Measurements from ENCODE around the gene IQSEC3.

The IQSEC3 gene

DNA sequence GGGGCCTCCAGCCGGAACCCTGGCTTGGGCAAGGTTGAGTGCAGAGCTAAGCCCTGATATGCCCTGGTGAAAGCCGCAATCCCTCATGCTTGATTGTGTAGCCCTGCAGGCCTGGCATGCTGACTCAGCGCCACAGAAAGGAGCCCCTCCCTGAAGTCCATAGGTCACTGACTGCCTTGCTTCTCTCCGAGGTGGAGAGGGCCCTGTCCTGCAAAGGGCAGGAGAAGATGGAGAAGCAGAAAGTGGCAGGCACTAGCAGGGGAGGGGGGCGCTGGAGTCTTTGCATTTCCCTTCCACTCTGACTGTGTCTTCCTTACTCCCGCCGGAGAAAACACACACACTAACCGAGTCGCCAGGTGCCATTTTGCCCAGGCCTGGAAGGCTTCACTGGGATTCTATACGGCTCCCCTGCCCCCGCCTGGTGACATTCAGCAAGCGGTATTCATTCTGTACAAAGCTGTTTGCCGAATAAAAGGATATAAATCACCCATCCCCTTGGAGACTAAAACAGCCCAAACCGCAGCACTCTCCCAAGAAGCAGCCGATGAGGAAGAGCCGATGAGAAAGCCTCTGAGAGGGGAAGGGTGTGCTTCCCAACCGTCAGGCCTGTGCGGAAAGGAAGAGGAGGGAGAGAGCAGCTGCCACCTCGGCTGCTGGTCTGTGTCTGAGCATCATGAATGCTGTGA lies 77.5 kb downstream of the IQSEC3 start:
- no peak for DNase-seq

DNA sequence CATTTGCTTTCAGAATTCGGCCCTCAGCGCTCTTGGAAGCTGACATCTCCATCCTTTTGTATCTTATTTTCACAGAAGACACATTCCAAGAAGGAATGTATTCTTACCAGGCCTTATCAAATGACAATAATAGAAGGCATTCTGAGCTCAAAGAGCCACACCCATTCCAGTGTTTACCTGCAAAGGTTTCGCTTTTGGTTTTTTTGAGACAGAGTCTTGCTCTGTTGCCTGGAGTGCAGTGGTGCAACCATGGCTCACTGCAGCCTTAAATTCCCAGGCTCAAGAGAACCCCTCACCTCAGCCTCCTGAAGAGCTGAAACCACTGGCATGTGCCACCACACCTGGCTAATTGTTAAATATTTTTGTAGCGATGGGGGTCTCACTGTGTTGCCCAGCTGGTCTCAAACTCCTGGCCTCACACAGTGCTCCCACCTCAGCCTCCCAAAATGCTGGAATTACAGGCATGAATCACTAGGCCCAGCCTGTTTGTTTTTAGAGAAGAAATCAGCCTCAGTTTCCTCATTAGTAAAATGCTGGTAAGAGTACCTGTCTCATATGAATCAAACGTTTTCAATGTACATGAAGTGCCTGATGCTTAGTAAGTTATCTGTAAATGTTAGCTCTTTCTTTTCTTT lies 78.2 kb downstream of the IQSEC3 start:
- DNase-seq = no peak

DNA sequence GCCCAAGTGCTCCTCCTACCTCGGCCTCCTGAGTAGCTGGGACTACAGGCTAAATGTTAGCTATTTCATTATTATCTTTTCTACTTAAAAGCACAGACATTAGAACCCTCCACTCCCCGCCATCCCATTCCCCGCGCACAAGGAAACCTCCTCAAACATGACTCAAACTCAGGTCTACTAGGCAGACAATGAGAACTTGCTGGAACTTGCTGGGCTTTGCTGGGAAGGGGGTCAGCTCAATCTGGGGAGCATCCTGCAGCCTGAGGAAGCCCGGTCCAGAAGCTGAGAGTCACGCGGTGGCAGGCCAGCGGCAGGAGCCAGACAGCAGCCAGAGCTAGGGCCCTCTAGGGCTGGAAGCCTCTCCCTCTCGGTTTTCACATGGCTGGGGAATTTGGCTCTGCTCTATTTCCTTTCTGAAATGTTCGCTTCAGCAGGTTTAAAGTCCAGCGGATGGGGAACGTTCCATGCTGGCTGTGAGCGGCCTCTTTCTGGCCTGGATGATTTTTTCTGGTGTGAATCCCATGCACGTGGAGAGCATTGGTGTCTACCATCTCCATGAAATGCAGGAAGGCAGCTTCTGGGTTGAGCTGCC lies 78.9 kb downstream of the IQSEC3 start:
- DNase-seq = no peak

DNA sequence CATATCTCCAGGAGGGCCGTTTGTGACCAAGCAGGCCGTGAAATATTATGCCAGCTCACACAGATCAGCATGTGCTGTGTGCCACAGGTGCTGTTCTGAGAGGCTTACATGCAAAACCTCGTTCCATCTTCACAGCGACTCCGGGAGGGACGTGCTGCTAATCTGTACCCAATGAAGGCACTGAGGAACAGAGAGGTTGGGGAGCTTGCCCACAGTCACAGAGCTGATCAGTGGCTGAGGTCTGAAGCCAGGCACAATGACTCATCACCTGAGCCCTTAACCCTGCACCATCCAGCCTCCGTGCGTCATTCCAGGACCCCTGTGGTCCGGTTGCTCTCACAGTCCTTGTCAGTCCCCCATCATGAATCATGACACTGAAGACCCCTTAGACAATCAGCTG lies 80.7 kb downstream of the IQSEC3 start:
- DNase-seq = no peak

DNA sequence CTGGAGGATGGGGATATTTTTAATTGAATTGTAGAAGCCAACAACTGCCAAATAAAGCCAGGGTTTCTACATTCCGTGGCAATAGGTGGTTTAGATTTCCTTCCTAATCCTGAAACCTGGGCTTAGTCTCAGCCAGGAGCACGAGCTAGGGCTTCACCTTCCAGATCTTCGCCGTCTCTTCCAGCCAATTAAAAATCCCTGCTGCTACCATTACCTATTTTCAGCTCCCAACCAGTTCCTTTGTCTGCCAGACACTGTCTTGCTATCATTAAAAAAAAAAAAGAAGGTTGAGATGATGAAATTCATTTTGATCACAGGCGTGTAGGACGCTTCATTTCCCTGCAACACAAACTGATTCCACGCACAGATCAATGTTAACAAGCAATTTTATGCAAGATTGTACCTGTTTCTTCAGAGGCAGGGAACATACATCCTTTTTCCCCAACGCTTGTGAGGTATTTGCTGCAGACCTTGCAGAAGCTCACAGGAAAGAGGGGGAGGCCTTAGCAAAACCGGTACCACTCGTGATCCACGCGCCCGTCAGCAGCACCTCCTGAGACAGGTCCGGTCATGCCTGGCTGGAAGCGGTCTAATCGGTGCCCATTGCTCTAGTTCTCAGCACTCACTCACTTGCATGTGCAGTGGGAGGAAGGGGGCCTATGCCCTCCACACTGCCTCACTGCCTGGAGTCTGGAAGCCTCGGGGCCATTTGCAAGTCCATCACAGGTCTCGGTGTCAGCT lies 82.3 kb downstream of the IQSEC3 start:
- no peak for DNase-seq

DNA sequence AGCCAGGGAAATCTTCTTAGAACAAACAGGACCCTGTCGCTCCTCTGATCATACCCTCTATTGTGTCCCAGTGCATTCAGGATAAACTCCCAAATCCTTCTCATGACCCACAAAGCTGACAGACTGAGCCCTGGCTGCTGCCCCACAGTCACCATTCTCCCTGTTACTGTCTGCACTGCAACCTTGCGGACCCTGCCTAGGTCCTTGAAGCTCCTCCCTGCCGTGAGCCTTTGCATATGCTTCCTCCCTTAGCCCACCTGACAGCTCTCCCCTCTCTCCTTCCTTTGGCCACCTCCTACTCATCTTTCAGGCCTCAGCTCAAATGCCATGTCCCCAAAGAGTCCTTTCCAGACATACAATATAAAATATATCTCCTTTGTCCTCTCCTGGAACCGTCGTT lies 85.0 kb downstream of the IQSEC3 start:
- no peak for DNase-seq

DNA sequence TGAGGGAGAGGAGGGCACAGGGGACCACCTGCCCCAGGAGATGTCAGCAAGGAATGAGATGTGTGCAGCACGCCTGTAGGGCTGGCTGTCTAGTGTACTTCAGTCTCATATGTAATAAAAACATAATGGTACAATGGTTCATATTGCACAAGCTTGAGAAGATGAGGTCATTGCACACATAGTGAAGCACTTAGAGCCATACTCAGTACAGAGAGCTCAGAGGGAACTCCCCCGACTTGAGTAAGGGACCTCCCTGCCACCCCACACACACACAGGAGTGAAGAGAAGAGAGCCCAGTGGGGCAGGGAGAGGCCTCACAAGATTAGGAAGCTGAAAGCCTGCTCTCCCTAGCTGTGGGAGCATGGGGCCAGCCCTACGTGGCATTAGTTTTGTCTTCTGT lies 85.9 kb downstream of the IQSEC3 start:
- no peak for DNase-seq

DNA sequence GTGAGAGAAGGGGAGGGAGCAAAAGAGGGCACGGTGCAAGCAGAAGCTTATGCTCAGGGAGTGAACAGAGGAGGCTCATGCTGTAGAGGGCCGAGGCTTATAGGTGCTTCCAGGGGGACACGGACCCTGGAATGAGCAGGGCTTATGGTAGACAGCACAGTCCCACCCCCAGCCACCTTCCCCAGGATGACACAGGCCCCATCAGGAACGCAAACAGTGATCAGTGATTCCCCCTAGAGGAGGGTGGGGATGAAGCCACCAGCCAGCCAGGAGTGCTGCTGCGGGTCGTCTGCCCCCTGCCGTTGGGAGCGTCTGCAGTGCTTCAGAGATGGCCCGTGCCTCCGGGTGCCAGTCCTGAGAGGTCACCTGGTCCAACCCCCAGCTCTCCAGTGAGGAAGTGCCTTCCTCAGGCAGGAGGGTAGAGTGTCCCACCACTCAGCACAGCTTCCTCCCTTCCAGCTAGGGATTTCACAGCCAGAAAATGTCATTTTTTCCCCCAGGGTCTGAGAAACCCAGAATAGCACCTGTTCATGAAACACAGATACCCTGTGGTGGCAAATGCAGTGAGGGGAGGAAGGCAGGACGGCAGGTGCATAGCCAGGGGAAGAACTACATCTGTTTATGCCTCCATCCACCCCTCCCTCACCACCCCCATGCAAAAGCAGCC lies 86.6 kb downstream of the IQSEC3 start:
- peak; percentile 59 to 75 for DNase-seq

DNA sequence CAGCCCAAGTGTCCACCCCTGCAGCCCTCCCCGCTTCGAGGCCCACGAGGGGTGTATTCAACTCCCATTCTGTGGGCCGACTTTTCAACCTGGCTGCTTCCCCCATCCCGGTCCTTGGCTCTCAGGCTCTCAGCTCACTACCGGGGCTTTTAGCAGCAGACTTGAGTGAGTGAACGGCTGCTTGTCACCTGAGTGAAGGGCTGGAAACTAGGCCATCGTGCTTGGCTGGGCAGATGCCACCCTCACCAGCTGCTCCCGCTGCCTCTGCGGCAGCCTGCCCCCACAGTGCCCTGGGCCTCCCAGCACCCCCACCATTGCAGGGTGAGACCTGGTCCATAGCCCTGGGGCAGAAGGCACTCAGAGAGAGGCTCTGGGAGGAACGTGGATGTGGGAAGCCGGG lies 87.5 kb downstream of the IQSEC3 start:
- DNase-seq = no peak

DNA sequence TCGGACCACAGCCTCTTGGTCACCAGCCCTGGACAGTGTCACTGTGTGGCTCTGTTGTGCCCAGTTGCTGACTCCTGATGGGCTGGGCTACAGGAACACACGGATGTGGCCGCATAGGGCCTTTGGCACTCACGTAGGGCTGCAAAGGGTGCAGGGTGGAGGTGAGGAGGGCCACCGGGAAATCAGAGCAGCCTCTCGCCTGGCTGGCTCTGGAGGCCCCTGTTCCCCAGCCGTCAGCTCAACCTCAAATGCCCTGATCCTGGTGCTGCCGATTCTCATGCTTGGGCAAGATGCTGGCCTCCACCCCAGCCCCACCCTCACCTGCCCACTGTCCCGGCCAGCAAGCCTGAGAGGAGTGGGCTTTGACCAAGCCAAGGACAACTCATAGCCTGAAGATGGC lies 88.4 kb downstream of the IQSEC3 start:
- DNase-seq = no peak

DNA sequence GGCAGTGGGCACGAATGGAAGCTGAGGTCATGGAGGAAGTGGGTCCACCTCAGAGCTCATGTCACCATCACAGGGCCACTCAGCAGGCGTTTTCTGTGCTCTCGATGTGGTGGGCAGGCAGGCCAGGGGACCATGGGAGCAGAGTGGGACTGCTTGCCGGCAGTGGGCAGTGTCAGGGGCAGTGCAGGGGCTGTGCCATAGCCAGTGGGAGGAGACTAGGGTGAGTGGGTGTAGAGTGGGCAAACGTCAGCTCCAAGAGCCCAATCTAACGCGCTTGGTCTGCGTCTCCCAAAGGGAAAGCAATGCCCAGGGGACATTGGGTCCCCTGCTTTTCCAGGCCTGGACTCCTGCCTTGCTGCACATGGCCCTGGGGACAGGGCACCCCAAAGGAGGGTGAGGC lies 89.1 kb downstream of the IQSEC3 start:
- no peak for DNase-seq

DNA sequence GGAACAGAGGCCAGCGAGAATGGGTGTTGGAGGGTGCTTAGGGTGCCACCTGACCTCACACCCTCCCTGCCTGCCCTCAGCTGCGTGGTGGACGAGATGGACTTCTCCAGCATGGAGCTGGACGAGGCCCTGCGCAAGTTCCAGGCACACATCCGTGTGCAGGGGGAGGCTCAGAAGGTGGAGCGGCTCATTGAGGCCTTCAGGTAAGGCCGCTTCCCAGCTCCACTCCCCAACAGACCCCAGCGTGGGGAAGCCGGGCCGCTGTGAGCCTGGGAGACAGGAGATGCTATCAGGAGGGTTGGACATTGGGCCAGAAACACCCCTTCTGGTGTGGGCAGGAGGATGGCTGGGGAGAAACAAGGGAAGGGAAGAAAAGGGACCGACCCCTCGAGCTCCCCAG lies 90.4 kb downstream of the IQSEC3 start:
- no peak for DNase-seq

DNA sequence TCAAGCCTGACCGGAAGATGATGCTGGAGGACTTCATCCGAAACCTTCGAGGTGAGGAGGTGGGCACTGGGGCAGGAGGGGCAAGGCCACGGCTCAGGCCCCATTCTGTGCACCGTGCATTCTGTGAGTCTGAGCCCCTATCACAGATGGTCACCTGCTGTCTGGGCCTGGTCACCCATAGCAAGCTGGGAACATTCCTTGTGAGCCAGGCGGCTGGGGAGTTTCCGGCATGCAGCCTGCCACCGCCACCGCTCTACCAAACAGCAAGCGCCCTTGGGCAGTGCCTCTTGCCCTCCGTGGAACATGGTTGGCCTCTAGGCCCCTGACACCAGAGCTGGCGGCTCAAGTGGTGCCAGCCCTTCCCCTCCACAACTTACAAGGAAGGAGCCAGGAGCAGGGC lies 91.1 kb downstream of the IQSEC3 start:
- no peak for DNase-seq

DNA sequence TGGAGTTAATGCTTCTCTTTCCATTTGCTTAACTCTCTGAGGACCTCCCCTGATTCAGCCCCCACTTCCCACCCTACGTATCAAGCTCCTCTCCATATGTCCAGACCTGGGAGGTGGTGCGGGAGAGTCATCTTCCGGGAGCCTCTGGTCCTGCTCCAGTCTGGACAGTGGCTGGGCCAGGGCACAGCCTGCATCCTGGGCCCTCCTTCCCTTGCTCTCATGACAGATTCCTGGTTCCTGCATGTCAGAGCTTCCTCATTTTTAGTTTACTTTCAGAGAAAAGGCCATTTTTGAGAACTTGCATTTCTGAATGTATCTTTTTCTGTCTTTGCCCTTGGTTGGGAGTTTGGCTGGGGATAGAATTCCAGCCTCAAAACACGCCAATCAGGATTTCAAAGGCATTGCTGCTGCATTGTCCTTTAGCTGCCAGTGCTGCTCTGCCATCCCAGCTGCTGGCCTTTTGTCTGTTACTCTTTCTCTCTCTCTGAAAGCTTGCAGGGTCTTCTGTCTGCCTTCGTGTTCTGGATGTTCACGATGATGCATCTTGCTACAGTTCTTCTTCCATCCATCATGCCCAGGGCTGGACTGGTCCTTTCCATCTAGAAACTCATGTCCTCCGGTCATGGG lies 92.7 kb downstream of the IQSEC3 start:
- no peak for DNase-seq

DNA sequence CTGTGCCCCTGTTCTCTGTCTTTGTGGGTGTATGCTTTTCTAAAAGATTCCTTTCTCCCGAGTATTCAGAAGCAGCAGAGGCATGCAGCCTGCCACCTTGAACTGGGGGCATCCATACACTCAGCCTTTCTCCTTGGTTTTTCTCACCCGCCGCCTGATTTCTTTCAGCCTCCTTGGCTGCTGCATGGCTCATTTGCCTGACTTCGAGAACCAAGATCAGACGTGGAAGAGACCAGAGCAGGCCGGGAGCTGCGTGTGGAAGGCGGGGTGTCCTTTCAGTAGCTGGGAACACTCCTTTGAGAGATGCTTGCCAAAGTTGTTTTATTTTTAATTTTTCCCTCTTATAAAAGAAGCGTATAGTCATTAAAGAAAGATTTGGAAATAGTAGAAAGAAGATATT lies 94.3 kb downstream of the IQSEC3 start:
- no peak for DNase-seq

DNA sequence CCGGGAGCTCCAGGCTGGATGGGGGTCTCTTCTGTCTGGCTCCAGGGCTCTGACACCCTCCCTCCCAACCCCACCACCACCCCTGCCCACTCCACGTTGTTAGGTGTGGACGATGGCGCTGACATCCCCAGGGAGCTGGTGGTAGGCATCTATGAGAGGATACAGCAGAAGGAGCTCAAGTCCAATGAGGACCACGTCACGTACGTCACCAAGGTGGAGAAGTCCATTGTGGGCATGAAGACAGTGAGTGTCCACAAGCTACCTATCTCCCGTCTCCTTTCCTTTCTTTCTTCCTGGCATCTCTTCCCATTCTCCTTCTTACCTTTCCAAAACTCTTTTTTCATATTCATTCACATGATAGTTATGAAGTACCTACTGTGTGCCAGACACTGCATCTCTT lies 95.3 kb downstream of the IQSEC3 start:
- no peak for DNase-seq

DNA sequence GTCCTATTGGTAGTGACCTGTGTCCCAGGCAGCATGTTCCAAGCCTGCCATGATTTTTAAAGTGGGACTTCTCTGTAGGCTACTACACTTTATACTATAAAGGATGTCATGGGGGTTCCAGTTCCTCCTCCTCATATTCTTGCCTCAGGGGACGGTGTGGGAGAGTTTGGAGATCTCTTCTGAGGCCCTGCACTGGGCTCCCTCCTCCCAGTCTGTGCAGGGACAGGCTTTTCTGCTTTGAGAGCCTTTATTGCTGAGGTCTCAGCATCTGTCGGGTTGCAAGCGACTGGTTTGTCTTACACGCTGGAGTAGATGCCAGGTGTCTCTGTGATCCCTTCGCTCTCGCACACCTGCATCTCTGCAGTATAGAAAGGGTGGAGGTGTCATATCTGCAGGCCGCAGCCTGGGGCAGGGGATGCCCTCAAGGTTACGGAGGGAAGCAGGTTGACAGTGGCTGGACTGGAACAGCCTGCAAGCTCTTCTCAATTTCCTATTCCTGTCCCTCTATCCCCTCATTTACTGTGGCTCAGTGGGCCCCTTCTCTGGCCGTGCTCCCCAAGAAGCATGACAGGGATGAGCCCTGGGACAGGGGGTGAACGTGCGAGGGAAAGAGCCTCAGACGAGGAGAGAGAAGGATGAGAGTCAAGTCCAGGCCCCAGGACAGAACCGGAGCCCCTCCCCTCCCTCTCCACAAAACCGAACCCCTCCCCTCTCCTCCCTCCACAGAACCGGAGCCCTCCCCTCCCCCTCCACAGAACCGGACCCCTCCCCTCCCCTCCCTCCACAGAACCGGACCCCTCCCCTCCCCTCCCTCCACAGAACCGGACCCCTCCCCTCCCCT lies 96.1 kb downstream of the IQSEC3 start:
- no peak for DNase-seq

DNA sequence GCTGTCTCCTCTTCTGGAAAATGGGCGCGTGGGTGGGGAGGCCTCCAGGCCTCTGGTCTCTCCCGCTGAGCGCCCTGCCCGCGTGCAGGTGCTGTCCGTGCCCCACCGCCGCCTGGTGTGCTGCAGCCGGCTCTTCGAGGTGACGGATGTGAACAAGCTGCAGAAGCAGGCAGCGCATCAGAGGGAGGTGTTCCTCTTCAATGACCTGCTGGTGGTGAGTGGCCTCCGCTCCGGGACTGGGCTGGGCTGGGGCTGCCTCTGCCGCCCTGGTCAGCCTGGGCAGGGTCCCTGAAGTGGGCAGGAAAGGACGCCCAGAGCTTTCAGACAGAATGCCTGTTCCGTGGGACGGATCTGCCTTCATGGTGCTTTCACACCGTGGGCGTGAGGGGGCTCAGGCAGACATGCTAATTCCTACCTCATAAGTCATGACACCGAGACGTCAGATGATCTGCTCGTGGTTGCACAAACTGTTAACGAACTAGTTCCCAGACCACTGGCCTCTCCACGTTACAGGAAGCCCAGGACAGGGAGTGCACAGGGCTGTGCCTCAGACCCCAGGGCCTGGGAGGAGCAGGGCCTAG lies 96.9 kb downstream of the IQSEC3 start:
- no peak for DNase-seq

DNA sequence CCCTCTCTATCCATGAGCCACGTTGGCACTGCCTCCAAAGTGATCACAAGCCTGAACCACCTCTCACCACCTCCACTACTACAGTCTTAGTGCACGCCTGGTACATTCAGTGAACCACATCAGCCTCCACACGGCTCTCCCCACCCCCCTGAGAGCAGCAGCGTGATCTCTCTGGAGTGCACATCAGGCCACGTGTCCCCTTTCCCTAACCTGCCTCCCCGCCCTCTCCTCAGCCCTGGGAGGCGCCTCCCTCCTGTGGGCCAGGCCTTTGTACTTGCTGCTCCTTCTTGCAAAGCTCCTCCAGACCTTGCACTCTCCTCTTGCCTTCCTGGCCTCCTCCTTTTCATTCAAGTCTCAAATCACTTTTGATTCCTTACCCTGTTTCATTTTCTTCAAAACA lies 97.6 kb downstream of the IQSEC3 start:
- DNase-seq = no peak

DNA sequence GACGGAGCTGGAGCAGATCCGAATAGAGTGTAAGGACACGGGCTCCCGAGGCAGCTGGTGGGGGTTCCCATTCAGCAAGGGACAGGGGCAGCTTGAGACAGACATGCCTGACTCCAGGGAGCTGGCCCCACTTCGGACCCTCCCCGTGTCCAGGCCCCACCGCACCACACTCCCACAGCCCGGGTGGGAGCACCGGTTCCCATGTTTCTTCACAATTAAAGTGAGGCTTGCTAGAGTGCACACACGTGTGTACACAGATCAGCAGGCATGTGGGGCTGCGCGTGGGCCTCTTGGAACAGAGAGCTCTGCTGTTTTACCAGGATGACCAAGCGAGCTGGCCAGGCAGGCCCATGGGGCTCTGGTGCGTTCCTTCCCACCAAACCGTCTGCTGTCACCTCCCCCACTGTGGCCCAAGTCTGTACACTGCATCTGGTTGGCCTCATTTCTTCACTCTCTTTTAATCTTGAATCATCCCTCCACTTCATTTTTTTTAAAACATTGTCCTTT lies 99.3 kb downstream of the IQSEC3 start:
- no peak for DNase-seq

DNA sequence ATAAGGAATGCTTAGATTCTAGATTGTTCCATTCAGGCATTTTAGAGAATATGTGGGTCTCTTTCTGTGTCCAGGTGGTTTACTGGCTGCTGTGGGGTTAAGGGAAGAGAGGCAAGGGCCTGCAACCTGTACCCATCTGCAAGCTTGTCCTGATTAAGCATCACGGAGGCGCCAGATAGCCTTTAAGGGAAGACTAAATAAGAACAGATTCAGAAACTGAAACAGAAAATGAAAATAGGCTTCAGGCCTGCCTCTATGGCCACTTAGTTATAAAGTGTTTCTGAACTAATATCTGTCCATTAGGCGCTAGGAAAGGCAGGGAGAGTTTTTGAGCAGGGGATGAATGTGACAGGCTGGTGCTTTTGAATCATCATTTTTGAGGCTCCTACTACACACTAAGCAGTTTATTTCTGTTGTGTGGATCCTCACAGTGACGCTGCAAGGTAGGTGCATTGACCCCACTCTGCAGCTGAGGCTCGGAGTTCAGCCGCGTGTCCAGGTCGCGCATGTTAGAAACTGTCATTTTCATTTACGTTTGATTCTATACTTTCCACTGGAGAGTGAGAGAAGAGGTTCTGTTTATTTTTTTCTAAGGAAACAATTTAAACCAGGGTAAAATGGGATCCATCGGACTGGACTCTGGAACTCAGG lies 100.0 kb downstream of the IQSEC3 start:
- no peak for DNase-seq
